ENCODE measurements around the gene NDST1.

GRCh38 chr5:150548123-150548522, 40.2 kb downstream of the NDST1 start:
- TF ChIP-seq CTCF (IDR thresholded peaks at IDR 0.05) (no peak), EP300 (IDR thresholded peaks at IDR 0.05; ENCODE audit: low read depth) (no peak), POLR2A (IDR thresholded peaks at IDR 0.05) (no peak), POLR2AphosphoS5 (IDR thresholded peaks at IDR 0.05) (no peak)

All from transverse colon (tissue), 4 donors.